Prostate gland (tissue), 2 donors: ENCODE measurements around the gene RARA. TPM values are rescaled to one million over a fixed set of nuclear protein-coding genes. Genes with fewer than 3 reads are reported as not detected.
A peak's percentile ranks its signal among the peaks of the same experiment; 100 is the strongest.

Source experiments
- DNase-seq: peaks from one replicate; pipeline ENCODE4 v3.0.0-alpha.2; 2019; ENCODE audit warnings: low spot score
- H3K27ac ChIP-seq, 2 donors: fragments of 200-600 bp; sonication (generic); 2 replicates each; pipeline ENCODE4 v1.5.1; 2017 to 2019
- H3K27me3 ChIP-seq: fragments of 200-600 bp; sonication (generic); replicated peaks from 2 replicates; pipeline ENCODE4 v1.5.1; 2019; ENCODE audit not compliant: insufficient read depth
- H3K36me3 ChIP-seq, 2 donors: fragments of 200-600 bp; sonication (generic); 1 replicate in 1 of 2; 2 replicates in 1 of 2; pipeline versions ENCODE4 v1.5.1 to v1.8.1; 2017 to 2019
- H3K4me1 ChIP-seq: fragments of 200-600 bp; sonication (generic); replicated peaks from 2 replicates; pipeline ENCODE4 v1.5.1; 2019
- H3K4me3 ChIP-seq, 2 donors: fragments of 200-600 bp; sonication (generic); 2 replicates each; pipeline ENCODE4 v1.5.1; 2017 to 2019
- H3K9me3 ChIP-seq: fragments of 200-600 bp; sonication (generic); 2 replicates; pipeline ENCODE4 v1.5.1; 2017
- CTCF ChIP-seq, 4 experiments: fragments of 200-600 bp in 2 of 4; fragments of 450-650 bp in 2 of 4; sonication (generic) in 2 of 4; IDR thresholded peaks; 1 replicate in 3 of 4; 2 replicates in 1 of 4; pipeline ENCODE4 v1.5.1; 2016 to 2019; ENCODE audit warnings: antibody characterized with exemption in 4 of 4, mild to moderate bottlenecking in 2 of 4, moderate library complexity in 2 of 4
- POLR2A ChIP-seq: fragments of 450-650 bp; IDR thresholded peaks from one replicate; pipeline ENCODE4 v1.6.1; 2016; ENCODE audit warnings: antibody characterized with exemption, mild to moderate bottlenecking
- POLR2AphosphoS5 ChIP-seq: sonication (generic); formaldehyde crosslinking; IDR thresholded peaks from one replicate; pipeline ENCODE4 v1.6.1; 2017; ENCODE audit warnings: antibody characterized with exemption
- WGBS: methylation state at CpG from one replicate; pipeline ENCODE4 v1.1.5; 2018; 5-methylcytosine and 5-hydroxymethylcytosine counted together
- intact Hi-C: fragments of 100-400 bp; cut with DNase I; formaldehyde crosslinking; loops from one replicate; pipeline ENCODE4 v1.14.2; 2022
- total RNA-seq, 2 donors: library from RNA; depleted of rRNA; stranded (reverse); fragments of >200 nt; gene quantifications; one replicate each; pipeline ENCODE4 v1.1.0, GENCODE V29; 2016

The RARA gene
- total RNA-seq, 2 donors from 2014 or later, result 24.4 to 70.6 TPM

DNA sequence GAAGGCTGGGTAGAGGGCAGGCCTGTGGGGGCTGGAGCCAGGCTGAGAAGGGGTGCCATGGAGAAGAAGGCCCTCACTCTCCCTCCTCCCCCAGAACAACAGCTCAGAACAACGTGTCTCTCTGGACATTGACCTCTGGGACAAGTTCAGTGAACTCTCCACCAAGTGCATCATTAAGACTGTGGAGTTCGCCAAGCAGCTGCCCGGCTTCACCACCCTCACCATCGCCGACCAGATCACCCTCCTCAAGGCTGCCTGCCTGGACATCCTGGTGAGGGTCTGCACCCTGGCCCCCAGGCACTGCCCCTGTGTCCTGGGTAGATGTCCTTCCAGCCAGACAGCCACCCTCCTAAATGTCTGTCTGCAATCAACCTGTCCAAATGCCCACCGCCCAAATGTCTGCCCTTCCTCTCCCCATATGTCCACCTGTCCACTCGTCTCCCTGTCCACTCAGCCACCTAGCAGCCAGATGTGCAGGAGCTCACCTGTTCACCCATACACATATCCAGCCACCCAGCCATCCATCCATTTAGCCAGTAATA, 43.3 kb downstream of the RARA start:
- 77% methylated on average over 7 of the region's 7 CpGs for WGBS
- Histone ChIP-seq H3K4me1 (peaks cover 27% of the 10 kb centered on the region), H3K27me3 (no peaks in the 10 kb centered on the region), H3K27ac (no peak overlapping the region), H3K36me3 (no peaks in the 10 kb centered on the region), H3K4me3 (no peak overlapping the region), H3K9me3 (no peaks in the 10 kb centered on the region)
- intact Hi-C loops, result no loop called here
- no peak for DNase-seq
- no peak for TF ChIP-seq POLR2AphosphoS5
- TF ChIP-seq POLR2A, result no peak
- TF ChIP-seq CTCF (IDR thresholded peaks at IDR 0.05), result no peak

- no peak for DNase-seq
- intact Hi-C loops, result no loop called here
- no peaks in the 10 kb centered on the region for H3K36me3 ChIP-seq
- H3K27me3 ChIP-seq, result no peaks in the 10 kb centered on the region
- H3K27ac ChIP-seq, result no peak overlapping the region
- TF ChIP-seq POLR2A (no peak), POLR2AphosphoS5 (no peak), CTCF (IDR thresholded peaks at IDR 0.05) (no peak)
- H3K4me1 ChIP-seq, result peaks cover 22% of the 10 kb centered on the region
- no peaks in the 10 kb centered on the region for H3K9me3 ChIP-seq
- no peak overlapping the region for H3K4me3 ChIP-seq
- 75% methylated on average over 9 of the region's 9 CpGs for WGBS
Observed at GRCh38 chr17:40352779-40353394, 43.9 kb downstream of the RARA start.

GRCh38 chr17:40354221-40355122, 45.5 kb downstream of the RARA start:
- H3K4me3 ChIP-seq, result no peak overlapping the region
- no peaks in the 10 kb centered on the region for H3K36me3 ChIP-seq
- H3K4me1 ChIP-seq, result peaks cover 6% of the 10 kb centered on the region
- no peak for TF ChIP-seq POLR2A
- TF ChIP-seq CTCF (IDR thresholded peaks at IDR 0.05), result no peak
- no peak for TF ChIP-seq POLR2AphosphoS5
- no peaks in the 10 kb centered on the region for H3K9me3 ChIP-seq
- 75% methylated on average over 25 of the region's 30 CpGs for WGBS
- intact Hi-C loops, result loop anchor here (1.0 to 5.0 kb wide), 3 partner anchors 51 to 152 kb away; partner anchors contain the start of gene TOP2A
- no peaks in the 10 kb centered on the region for H3K27me3 ChIP-seq
- DNase-seq, result no peak
- H3K27ac ChIP-seq, result no peak overlapping the region

GRCh38 chr17:40355123-40355803, 46.3 kb downstream of the RARA start:
- Histone ChIP-seq H3K9me3 (no peaks in the 10 kb centered on the region), H3K36me3 (no peaks in the 10 kb centered on the region), H3K4me3 (no peak overlapping the region), H3K27ac (peak overlapping the region in 1 of 2 donors; percentile 31), H3K27me3 (no peaks in the 10 kb centered on the region), H3K4me1 (no peaks in the 10 kb centered on the region)
- WGBS, result 46% methylated on average over 28 of the region's 29 CpGs
- peak; percentile 57 for DNase-seq
- intact Hi-C loops, result loop anchor here (1.0 to 5.0 kb wide), 3 partner anchors 52 to 153 kb away; partner anchors contain the start of gene TOP2A
- TF ChIP-seq POLR2AphosphoS5, result peak; percentile 58
- peak; percentile 95 to 99 (median 98) for TF ChIP-seq CTCF (IDR thresholded peaks at IDR 0.05)
- no peak for TF ChIP-seq POLR2A
